ENCODE measurements around the gene PDE6D.
"Not testable (repeated sequence)": the region's sequence is repeated elsewhere in the genome, so short reads cannot be mapped to it uniquely, and the experiment has no call there.

- not testable (repeated sequence) for TF ChIP-seq EZH2 (IDR thresholded peaks at IDR 0.05; ENCODE audit: low read depth, unreplicated experiment); CREB1 (CRISPR knock-in tag; IDR thresholded peaks at IDR 0.05; ENCODE audit: low read depth); ZNF331 (CRISPR knock-in tag; IDR thresholded peaks at IDR 0.05; ENCODE audit: low read depth); POLR2AphosphoS5 (IDR thresholded peaks at IDR 0.05; ENCODE audit: low read depth); JUNB (IDR thresholded peaks at IDR 0.05; ENCODE audit: unreplicated experiment); EZH2phosphoT487 (IDR thresholded peaks at IDR 0.05; ENCODE audit: unreplicated experiment); ETS1 (IDR thresholded peaks at IDR 0.05)
- TF ChIP-seq, protein P1, sequence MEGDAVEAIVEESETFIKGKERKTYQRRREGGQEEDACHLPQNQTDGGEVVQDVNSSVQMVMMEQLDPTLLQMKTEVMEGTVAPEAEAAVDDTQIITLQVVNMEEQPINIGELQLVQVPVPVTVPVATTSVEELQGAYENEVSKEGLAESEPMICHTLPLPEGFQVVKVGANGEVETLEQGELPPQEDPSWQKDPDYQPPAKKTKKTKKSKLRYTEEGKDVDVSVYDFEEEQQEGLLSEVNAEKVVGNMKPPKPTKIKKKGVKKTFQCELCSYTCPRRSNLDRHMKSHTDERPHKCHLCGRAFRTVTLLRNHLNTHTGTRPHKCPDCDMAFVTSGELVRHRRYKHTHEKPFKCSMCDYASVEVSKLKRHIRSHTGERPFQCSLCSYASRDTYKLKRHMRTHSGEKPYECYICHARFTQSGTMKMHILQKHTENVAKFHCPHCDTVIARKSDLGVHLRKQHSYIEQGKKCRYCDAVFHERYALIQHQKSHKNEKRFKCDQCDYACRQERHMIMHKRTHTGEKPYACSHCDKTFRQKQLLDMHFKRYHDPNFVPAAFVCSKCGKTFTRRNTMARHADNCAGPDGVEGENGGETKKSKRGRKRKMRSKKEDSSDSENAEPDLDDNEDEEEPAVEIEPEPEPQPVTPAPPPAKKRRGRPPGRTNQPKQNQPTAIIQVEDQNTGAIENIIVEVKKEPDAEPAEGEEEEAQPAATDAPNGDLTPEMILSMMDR (conservative IDR thresholded peaks at IDR 0.05; ENCODE audit: low read depth in 2 of 2) = not testable (repeated sequence)
- TF ChIP-seq, protein P2, sequence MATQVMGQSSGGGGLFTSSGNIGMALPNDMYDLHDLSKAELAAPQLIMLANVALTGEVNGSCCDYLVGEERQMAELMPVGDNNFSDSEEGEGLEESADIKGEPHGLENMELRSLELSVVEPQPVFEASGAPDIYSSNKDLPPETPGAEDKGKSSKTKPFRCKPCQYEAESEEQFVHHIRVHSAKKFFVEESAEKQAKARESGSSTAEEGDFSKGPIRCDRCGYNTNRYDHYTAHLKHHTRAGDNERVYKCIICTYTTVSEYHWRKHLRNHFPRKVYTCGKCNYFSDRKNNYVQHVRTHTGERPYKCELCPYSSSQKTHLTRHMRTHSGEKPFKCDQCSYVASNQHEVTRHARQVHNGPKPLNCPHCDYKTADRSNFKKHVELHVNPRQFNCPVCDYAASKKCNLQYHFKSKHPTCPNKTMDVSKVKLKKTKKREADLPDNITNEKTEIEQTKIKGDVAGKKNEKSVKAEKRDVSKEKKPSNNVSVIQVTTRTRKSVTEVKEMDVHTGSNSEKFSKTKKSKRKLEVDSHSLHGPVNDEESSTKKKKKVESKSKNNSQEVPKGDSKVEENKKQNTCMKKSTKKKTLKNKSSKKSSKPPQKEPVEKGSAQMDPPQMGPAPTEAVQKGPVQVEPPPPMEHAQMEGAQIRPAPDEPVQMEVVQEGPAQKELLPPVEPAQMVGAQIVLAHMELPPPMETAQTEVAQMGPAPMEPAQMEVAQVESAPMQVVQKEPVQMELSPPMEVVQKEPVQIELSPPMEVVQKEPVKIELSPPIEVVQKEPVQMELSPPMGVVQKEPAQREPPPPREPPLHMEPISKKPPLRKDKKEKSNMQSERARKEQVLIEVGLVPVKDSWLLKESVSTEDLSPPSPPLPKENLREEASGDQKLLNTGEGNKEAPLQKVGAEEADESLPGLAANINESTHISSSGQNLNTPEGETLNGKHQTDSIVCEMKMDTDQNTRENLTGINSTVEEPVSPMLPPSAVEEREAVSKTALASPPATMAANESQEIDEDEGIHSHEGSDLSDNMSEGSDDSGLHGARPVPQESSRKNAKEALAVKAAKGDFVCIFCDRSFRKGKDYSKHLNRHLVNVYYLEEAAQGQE (IDR thresholded peaks at IDR 0.05; ENCODE audit: unreplicated experiment) = not testable (repeated sequence)
Observed at GRCh38 chr2:231749016-231749415, 32.1 kb downstream of the PDE6D start.

Measured in GM23338 (cell line).